ENCODE data around the gene ERBB3.

- no peak for TF ChIP-seq CTCF (IDR thresholded peaks at IDR 0.05; ENCODE audit: insufficient read depth, low read length, poor library complexity, severe bottlenecking)
- TF ChIP-seq EZH2phosphoT487 (conservative IDR thresholded peaks at IDR 0.05; ENCODE audit: low read length) = no peak
These were observed 7.3 kb downstream of the ERBB3 start for GRCh38 chr12:56087220-56087619.

All from SU-DHL-6 (cell line).